ENCODE results near the gene TET1.
"Not testable (repeated sequence)": the region's sequence is repeated elsewhere in the genome, so short reads cannot be mapped to it uniquely, and the experiment has no call there.

The TET1 gene

GRCh38 chr10:68632271-68632560, 72.1 kb downstream of the TET1 start:
- not testable (repeated sequence) for H3K27me3 ChIP-seq (ENCODE audit: control insufficient read depth in 2 of 2, insufficient read depth in 2 of 2, low read length in 2 of 2); H3K4me3 ChIP-seq (ENCODE audit: low read length in 2 of 2); H3K9me3 ChIP-seq (ENCODE audit: control insufficient read depth in 2 of 2, low read length in 2 of 2); H3K36me3 ChIP-seq (ENCODE audit: control insufficient read depth in 2 of 2, insufficient read depth in 2 of 2, low read length in 2 of 2); H3K9ac ChIP-seq (ENCODE audit: low read depth in 1 of 2, low read length in 2 of 2); H3K4me1 ChIP-seq (ENCODE audit: control insufficient read depth in 2 of 2, insufficient read depth in 2 of 2, low read length in 2 of 2); H3K27ac ChIP-seq (ENCODE audit: low read depth in 2 of 2, low read length in 2 of 2)

GRCh38 chr10:68633281-68633680, 73.1 kb downstream of the TET1 start:
- H3K36me3 ChIP-seq (ENCODE audit: control insufficient read depth in 2 of 2, insufficient read depth in 2 of 2, low read length in 2 of 2) = no peaks in the 10 kb centered on the region
- H3K9ac ChIP-seq (ENCODE audit: low read depth in 1 of 2, low read length in 2 of 2) = no peak overlapping the region
- H3K27ac ChIP-seq (ENCODE audit: low read depth in 2 of 2, low read length in 2 of 2) = no peak overlapping the region
- no peaks in the 10 kb centered on the region for H3K4me1 ChIP-seq (ENCODE audit: control insufficient read depth in 2 of 2, insufficient read depth in 2 of 2, low read length in 2 of 2)
- H3K27me3 ChIP-seq (ENCODE audit: control insufficient read depth in 2 of 2, insufficient read depth in 2 of 2, low read length in 2 of 2) = no peaks in the 10 kb centered on the region
- no peak overlapping the region for H3K4me3 ChIP-seq (ENCODE audit: low read length in 2 of 2)
- no peaks in the 10 kb centered on the region for H3K9me3 ChIP-seq (ENCODE audit: control insufficient read depth in 2 of 2, low read length in 2 of 2)

- Histone ChIP-seq H3K27me3 (ENCODE audit: control insufficient read depth in 2 of 2, insufficient read depth in 2 of 2, low read length in 2 of 2) (no peaks in the 10 kb centered on the region), H3K9ac (ENCODE audit: low read depth in 1 of 2, low read length in 2 of 2) (no peak overlapping the region), H3K36me3 (ENCODE audit: control insufficient read depth in 2 of 2, insufficient read depth in 2 of 2, low read length in 2 of 2) (no peaks in the 10 kb centered on the region), H3K27ac (ENCODE audit: low read depth in 2 of 2, low read length in 2 of 2) (no peak overlapping the region), H3K4me3 (ENCODE audit: low read length in 2 of 2) (no peak overlapping the region), H3K4me1 (ENCODE audit: control insufficient read depth in 2 of 2, insufficient read depth in 2 of 2, low read length in 2 of 2) (no peaks in the 10 kb centered on the region), H3K9me3 (ENCODE audit: control insufficient read depth in 2 of 2, low read length in 2 of 2) (no peaks in the 10 kb centered on the region)
Measured at GRCh38 chr10:68633816-68634466, 73.8 kb downstream of the TET1 start.

GRCh38 chr10:68636335-68636734, 76.2 kb downstream of the TET1 start:
- H3K4me1 ChIP-seq (ENCODE audit: control insufficient read depth in 2 of 2, insufficient read depth in 2 of 2, low read length in 2 of 2) = no peaks in the 10 kb centered on the region
- H3K27ac ChIP-seq (ENCODE audit: low read depth in 2 of 2, low read length in 2 of 2) = no peak overlapping the region
- H3K9ac ChIP-seq (ENCODE audit: low read depth in 1 of 2, low read length in 2 of 2) = no peak overlapping the region
- H3K27me3 ChIP-seq (ENCODE audit: control insufficient read depth in 2 of 2, insufficient read depth in 2 of 2, low read length in 2 of 2) = no peaks in the 10 kb centered on the region
- H3K4me3 ChIP-seq (ENCODE audit: low read length in 2 of 2) = no peak overlapping the region
- H3K36me3 ChIP-seq (ENCODE audit: control insufficient read depth in 2 of 2, insufficient read depth in 2 of 2, low read length in 2 of 2) = no peaks in the 10 kb centered on the region
- H3K9me3 ChIP-seq (ENCODE audit: control insufficient read depth in 2 of 2, low read length in 2 of 2) = no peaks in the 10 kb centered on the region

GRCh38 chr10:68643550-68643949, 83.4 kb downstream of the TET1 start:
- H3K27ac ChIP-seq (ENCODE audit: low read depth in 2 of 2, low read length in 2 of 2); H3K9ac ChIP-seq (ENCODE audit: low read depth in 1 of 2, low read length in 2 of 2); H3K9me3 ChIP-seq (ENCODE audit: control insufficient read depth in 2 of 2, low read length in 2 of 2); H3K4me1 ChIP-seq (ENCODE audit: control insufficient read depth in 2 of 2, insufficient read depth in 2 of 2, low read length in 2 of 2); H3K4me3 ChIP-seq (ENCODE audit: low read length in 2 of 2); H3K27me3 ChIP-seq (ENCODE audit: control insufficient read depth in 2 of 2, insufficient read depth in 2 of 2, low read length in 2 of 2); H3K36me3 ChIP-seq (ENCODE audit: control insufficient read depth in 2 of 2, insufficient read depth in 2 of 2, low read length in 2 of 2): not testable (repeated sequence)

GRCh38 chr10:68647672-68648341, 87.7 kb downstream of the TET1 start:
- no peak overlapping the region for H3K9ac ChIP-seq (ENCODE audit: low read depth in 1 of 2, low read length in 2 of 2)
- H3K27ac ChIP-seq (ENCODE audit: low read depth in 2 of 2, low read length in 2 of 2) = no peak overlapping the region
- no peaks in the 10 kb centered on the region for H3K4me1 ChIP-seq (ENCODE audit: control insufficient read depth in 2 of 2, insufficient read depth in 2 of 2, low read length in 2 of 2)
- H3K9me3 ChIP-seq (ENCODE audit: control insufficient read depth in 2 of 2, low read length in 2 of 2) = no peaks in the 10 kb centered on the region
- no peaks in the 10 kb centered on the region for H3K36me3 ChIP-seq (ENCODE audit: control insufficient read depth in 2 of 2, insufficient read depth in 2 of 2, low read length in 2 of 2)
- H3K27me3 ChIP-seq (ENCODE audit: control insufficient read depth in 2 of 2, insufficient read depth in 2 of 2, low read length in 2 of 2) = no peaks in the 10 kb centered on the region
- no peak overlapping the region for H3K4me3 ChIP-seq (ENCODE audit: low read length in 2 of 2)

- Histone ChIP-seq H3K9ac (ENCODE audit: low read depth in 1 of 2, low read length in 2 of 2) (no peak overlapping the region), H3K4me3 (ENCODE audit: low read length in 2 of 2) (no peak overlapping the region), H3K27ac (ENCODE audit: low read depth in 2 of 2, low read length in 2 of 2) (no peak overlapping the region), H3K27me3 (ENCODE audit: control insufficient read depth in 2 of 2, insufficient read depth in 2 of 2, low read length in 2 of 2) (no peaks in the 10 kb centered on the region), H3K36me3 (ENCODE audit: control insufficient read depth in 2 of 2, insufficient read depth in 2 of 2, low read length in 2 of 2) (no peaks in the 10 kb centered on the region), H3K9me3 (ENCODE audit: control insufficient read depth in 2 of 2, low read length in 2 of 2) (no peaks in the 10 kb centered on the region), H3K4me1 (ENCODE audit: control insufficient read depth in 2 of 2, insufficient read depth in 2 of 2, low read length in 2 of 2) (no peaks in the 10 kb centered on the region)
Measured at GRCh38 chr10:68655620-68656126, 95.5 kb downstream of the TET1 start.

GRCh38 chr10:68665841-68666240, 105.7 kb downstream of the TET1 start:
- H3K4me1 ChIP-seq (ENCODE audit: control insufficient read depth in 2 of 2, insufficient read depth in 2 of 2, low read length in 2 of 2) = no peaks in the 10 kb centered on the region
- no peaks in the 10 kb centered on the region for H3K36me3 ChIP-seq (ENCODE audit: control insufficient read depth in 2 of 2, insufficient read depth in 2 of 2, low read length in 2 of 2)
- H3K27me3 ChIP-seq (ENCODE audit: control insufficient read depth in 2 of 2, insufficient read depth in 2 of 2, low read length in 2 of 2) = no peaks in the 10 kb centered on the region
- H3K4me3 ChIP-seq (ENCODE audit: low read length in 2 of 2) = no peak overlapping the region
- H3K9me3 ChIP-seq (ENCODE audit: control insufficient read depth in 2 of 2, low read length in 2 of 2) = no peaks in the 10 kb centered on the region
- no peak overlapping the region for H3K9ac ChIP-seq (ENCODE audit: low read depth in 1 of 2, low read length in 2 of 2)
- no peak overlapping the region for H3K27ac ChIP-seq (ENCODE audit: low read depth in 2 of 2, low read length in 2 of 2)

GRCh38 chr10:68666280-68666760, 106.2 kb downstream of the TET1 start:
- Histone ChIP-seq H3K27me3 (ENCODE audit: control insufficient read depth in 2 of 2, insufficient read depth in 2 of 2, low read length in 2 of 2) (no peaks in the 10 kb centered on the region), H3K27ac (ENCODE audit: low read depth in 2 of 2, low read length in 2 of 2) (no peak overlapping the region), H3K36me3 (ENCODE audit: control insufficient read depth in 2 of 2, insufficient read depth in 2 of 2, low read length in 2 of 2) (no peaks in the 10 kb centered on the region), H3K4me1 (ENCODE audit: control insufficient read depth in 2 of 2, insufficient read depth in 2 of 2, low read length in 2 of 2) (no peaks in the 10 kb centered on the region), H3K9ac (ENCODE audit: low read depth in 1 of 2, low read length in 2 of 2) (no peak overlapping the region), H3K9me3 (ENCODE audit: control insufficient read depth in 2 of 2, low read length in 2 of 2) (no peaks in the 10 kb centered on the region), H3K4me3 (ENCODE audit: low read length in 2 of 2) (no peak overlapping the region)

- no peak overlapping the region for H3K9ac ChIP-seq (ENCODE audit: low read depth in 1 of 2, low read length in 2 of 2)
- H3K36me3 ChIP-seq (ENCODE audit: control insufficient read depth in 2 of 2, insufficient read depth in 2 of 2, low read length in 2 of 2) = no peaks in the 10 kb centered on the region
- H3K27me3 ChIP-seq (ENCODE audit: control insufficient read depth in 2 of 2, insufficient read depth in 2 of 2, low read length in 2 of 2) = no peaks in the 10 kb centered on the region
- H3K4me1 ChIP-seq (ENCODE audit: control insufficient read depth in 2 of 2, insufficient read depth in 2 of 2, low read length in 2 of 2) = no peaks in the 10 kb centered on the region
- no peak overlapping the region for H3K4me3 ChIP-seq (ENCODE audit: low read length in 2 of 2)
- H3K9me3 ChIP-seq (ENCODE audit: control insufficient read depth in 2 of 2, low read length in 2 of 2) = no peaks in the 10 kb centered on the region
- H3K27ac ChIP-seq (ENCODE audit: low read depth in 2 of 2, low read length in 2 of 2) = no peak overlapping the region
Measured at GRCh38 chr10:68668231-68668630, 108.1 kb downstream of the TET1 start.

Data from mucosa of rectum (tissue), 2 donors.